ENCODE data around the gene PLSCR5.

PLSCR5 gene

DNA sequence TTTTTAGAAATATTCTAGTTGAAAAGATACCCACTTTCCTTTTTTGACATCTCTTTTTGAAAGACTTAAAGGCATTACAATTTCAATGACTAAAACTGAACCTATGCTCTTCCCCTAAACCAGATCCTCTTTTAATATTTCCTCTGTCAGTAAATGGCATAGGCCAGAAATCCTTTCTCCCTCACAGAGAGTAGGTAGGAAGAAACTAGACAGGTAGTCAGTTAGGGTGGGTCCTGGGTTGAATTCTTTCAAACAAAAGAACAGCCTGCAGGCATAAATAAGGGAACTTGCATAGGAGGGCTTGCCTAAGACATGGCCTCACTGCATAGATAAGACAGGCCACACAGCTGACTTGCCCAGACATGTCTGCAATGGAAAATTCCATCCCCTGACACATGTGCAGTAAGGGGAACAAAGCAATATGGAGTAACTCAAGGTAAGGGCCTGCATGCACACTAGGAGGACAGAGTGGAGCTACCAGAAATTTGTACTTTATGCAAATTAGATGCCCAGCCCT is 23.1 kb downstream of the PLSCR5 start:
- no peak for DNase-seq

GRCh38 chr3:146581080-146581601 is 24.0 kb downstream of the PLSCR5 start:
- no peak for DNase-seq

GRCh38 chr3:146577662-146578061 is 27.5 kb downstream of the PLSCR5 start:
- peak in 1 of 2 experiments; percentile 53 for DNase-seq

DNA sequence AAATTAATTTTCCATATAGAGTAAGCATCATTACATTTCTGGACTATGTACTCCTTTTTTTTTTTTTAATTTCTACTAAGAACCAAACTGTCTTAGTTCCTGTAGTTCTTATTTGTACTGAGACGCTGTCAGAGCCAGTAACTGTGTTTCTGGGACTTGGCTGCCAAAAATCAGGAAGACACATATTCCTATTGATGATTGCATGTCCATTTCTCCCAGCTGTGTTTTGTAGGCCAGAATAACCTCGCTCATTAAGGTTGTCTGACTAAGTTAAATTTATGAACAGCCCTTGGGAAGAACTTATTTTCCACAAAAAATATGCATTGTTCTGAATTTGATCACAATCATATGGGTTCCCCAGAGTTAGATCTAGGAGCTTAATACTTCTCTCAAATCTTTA is 29.5 kb downstream of the PLSCR5 start:
- DNase-seq: no peak

DNA sequence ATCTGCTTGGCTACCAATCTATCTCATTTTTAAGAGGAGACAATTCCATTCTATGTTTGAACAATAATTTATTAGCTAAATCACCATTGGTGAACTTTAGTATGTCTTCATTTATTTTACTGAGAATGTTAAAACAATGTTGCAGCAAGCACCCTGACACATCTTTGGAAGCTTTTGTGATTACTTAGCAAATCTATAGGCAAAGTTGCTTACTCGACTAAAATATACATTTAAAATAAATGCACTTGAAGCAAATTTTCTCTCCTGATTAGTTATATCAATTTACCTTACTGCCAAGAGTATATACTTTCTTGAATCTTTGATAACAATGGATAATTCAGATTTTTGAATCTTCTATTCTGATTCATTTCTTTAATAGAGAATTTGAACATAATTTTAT is 31.0 kb downstream of the PLSCR5 start:
- no peak for DNase-seq

DNA sequence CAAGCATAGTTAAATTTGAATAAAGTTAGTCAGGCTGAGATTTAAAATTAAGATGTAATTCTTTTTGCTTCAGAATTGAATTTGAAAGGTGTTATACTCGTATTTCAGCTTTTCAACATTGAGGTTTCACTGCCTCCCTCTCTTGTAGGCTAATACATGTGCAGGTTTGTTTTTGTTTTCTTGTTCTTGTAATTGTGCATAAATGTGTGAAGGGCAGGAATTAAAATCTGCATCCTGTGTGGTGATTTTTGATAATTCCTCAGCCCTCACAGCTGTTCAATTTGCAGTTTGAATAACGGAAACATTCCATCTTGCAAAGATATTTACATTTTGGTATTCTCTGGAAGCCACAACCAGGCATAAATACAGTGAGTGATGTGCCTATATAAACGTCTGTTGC is 35.8 kb downstream of the PLSCR5 start:
- DNase-seq: no peak

- DNase-seq: no peak
Measured at GRCh38 chr3:146566138-146566537, 39.0 kb downstream of the PLSCR5 start.

DNA sequence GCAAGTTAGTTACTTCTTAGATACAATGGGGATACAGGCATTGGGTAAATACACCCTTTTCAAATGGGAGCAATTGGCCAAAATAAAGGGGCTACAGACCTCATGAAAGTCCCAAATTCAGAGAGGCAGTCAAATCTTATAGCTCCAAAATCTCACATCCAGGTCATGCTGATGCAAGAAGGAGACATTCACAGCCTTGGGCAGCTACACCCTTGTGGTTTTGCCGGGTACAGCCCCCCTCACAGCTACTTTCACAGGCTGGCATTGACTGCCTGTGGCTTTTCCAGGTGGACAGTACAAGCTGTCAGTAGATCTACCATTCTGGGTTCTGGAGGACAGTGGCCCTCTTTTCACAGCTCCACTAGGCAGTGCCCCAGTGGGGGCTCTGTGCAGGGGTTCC is 43.3 kb downstream of the PLSCR5 start:
- no peak for DNase-seq

DNA sequence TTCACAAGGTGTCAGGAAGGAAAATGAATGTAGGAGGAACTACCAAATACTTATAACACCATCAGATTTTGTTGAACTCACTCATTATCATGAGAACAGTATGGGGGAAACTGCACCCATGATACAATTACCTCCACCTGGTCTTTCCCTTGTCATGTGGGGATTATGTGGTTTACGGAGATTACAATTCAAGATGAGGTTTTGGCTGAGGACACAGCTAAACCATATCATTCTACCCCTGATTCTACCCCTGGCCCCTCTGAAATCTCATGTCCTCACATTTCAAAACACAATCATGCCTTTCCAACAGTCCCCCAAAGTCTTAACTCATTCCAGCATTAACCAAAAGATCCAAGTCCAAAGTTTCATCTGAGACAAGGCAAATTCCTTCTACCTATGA is 43.7 kb downstream of the PLSCR5 start:
- no peak for DNase-seq

GRCh38 chr3:146560678-146561077 is 44.5 kb downstream of the PLSCR5 start:
- no peak for DNase-seq

GRCh38 chr3:146559388-146559787 is 45.8 kb downstream of the PLSCR5 start:
- DNase-seq: no peak

DNA sequence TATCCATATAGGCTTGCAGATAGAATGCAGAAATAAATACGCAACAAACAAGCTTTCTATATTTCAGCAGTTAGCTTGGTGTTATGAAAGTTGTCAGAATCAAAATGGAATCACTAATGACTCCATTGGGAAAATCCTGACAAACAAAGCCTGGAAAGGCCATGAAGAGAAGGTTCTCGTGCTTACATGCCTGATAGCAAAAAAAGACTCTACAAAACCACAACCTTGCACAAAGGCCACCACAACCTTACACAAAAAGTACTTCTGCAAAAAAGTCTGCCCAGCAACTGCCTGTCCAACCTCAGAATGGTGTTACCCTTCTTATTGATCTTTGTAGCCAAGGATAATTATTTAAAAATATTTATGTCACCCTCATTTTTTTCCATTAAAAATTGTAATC is 46.4 kb downstream of the PLSCR5 start:
- no peak for DNase-seq

- no peak for DNase-seq
Measured at GRCh38 chr3:146557745-146558144, 47.4 kb downstream of the PLSCR5 start.

DNA sequence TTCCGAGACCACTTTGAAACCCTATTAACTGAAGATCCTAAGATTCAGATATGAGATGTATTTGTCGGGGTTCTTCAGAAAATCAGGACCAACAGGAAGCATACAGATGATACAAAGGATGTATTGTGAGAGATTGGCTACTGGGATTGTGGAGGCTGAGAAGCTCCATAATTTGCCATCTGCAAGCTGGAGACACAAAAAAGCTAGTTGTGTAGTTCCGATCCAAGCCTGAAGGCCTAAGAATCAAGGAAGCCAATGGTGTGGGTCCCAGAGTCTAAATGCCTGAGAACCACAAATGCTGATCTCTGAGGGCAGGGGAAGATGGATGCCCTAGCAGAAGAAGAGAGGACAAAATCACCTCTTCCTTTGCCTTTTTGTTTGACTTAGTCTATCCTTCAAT is 49.8 kb downstream of the PLSCR5 start:
- no peak for DNase-seq

DNA sequence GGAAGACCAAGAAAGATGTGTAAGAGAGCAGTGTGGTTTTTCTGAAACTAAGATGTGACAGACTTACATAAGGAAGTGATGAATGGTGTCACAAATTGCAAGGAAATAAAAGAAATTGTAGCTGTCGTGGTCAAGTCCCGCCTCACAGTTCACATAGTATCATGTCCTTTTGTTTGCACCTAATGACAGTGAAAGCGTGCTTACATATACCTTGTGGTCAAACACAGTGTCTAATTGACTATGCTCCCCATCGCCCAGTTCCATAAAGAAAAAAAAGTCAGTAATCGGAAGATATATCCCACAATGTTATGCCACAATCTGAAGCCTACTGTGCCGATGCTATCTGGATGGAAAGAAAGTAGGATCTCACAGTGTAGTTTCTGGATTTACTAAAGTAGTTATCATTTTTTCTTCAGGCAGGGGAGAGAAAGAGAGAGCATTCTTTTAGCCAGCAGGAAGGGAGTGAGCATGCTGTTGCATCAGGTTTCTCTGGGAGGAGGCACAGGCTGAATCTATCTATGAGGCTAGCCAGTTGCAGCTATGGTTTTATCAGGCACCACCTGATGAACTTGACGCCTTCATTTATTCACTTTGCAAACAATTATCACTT is 50.9 kb downstream of the PLSCR5 start:
- DNase-seq: no peak

DNA sequence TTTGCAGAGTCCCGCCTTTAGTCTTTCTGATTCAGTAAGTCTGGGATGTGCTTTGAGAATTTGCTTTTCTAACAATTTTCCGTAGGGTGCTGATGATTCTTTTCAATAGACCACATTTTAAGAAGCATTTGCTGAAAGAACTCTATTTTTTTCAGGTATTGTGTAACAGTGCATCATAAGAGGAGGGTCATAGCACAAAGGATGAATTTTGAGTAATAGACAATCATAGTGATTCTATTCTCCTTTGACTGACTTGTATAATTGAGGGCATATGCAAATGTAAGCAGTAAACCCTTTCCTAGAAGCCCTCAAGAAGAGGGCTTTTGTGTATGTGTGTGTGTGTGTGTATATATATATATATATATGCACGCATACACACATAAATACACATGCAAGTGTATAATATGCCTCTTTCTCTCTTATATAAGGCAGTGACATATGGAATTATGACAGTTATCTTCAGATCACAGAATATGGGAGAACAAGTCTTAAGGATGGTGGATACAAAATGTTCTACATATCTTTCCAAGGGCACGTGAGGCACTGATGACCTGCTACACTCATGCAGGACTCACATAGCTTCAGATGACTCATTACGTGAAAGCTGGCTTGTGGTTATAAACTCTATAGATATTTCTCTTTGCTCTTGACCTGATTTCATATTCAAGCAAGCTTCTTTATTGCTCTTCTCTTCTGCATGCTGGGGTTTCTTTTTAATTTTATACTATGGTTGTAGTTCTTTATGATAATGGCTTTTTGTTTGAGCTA is 54.2 kb downstream of the PLSCR5 start:
- DNase-seq: peak in 1 of 2 experiments; percentile 31

GRCh38 chr3:146550070-146550615 is 55.0 kb downstream of the PLSCR5 start:
- no peak for DNase-seq

- DNase-seq: no peak
Measured at GRCh38 chr3:146547235-146547835, 57.8 kb downstream of the PLSCR5 start.

GRCh38 chr3:146546366-146546965 is 58.7 kb downstream of the PLSCR5 start:
- no peak for DNase-seq

- DNase-seq: no peak
Measured at GRCh38 chr3:146544929-146545528, 60.1 kb downstream of the PLSCR5 start.

DNA sequence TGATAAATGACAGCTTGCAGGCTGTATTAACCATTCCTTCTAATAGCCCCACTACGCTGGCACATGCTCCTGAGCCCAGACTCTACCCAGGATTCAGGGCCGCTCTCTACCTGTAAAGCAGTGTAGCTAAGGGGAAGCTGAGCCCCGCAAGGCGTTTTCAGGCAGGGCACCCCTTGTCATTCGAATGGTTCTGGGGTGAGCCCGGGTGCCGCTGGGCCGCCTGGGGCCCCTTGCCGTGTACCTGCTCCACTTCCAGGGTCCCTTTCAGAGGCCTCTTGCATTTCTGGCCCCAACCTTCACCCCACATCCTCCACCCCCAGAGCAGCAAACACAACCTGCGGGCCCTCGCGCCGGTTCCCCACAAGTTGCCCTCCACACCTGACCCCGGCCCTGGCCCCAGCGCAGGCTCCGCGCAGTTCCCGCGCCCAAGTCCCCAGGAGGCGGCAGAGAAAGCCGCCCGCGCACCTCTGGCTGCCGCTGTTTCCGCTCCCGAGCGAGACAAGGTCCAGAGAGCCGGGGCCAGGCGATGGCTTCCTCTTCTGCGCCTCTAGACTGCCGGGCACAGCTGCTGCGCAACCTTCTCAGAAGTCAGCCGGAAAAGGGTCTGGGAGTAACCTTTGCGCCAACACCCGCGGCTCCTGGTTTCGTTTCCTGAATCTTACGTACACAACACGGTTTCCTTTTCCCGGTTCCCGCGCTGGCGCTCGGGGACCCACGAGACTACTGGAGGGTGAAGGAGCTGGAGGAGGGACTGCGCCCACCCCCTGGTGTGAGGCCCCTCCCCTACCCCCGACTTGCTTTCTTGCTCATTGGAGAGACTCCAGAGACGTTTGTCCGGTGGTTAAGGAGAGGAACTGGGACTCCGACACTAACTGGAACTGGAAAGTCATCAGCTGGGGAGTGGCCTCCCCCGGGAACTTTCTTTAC is 60.9 kb downstream of the PLSCR5 start, which contains the start of gene PLSCR1:
Gene PLSCR1 (minus strand): TSS at position 606 of the 927 bp plus-strand sequence. CDS start 8,055 bp downstream, outside the sequence.
- peak; percentile 98 for DNase-seq

Data from SW 1271 (cell line).